Dendritic cell treated with granulocyte-macrophage colony-stimulating factor and Interleukin-4, amounts not matched to agents 40 ng/mL and 50 ng/mL, for 4 days (primary cell): ENCODE results near the gene TRMT1.

ENCODE experiments used
- H3K27ac Mint-ChIP-seq: one replicate; pipeline ENCODE4 v1.8.0; 2022; ENCODE audit warnings: mild to moderate bottlenecking, mixed read lengths
- H3K27me3 Mint-ChIP-seq: one replicate; pipeline ENCODE4 v1.8.0; 2022; ENCODE audit warnings: mild to moderate bottlenecking, mixed read lengths
- H3K36me3 Mint-ChIP-seq: one replicate; pipeline ENCODE4 v1.8.0; 2022; ENCODE audit warnings: low read depth, mixed read lengths
- H3K4me1 Mint-ChIP-seq: one replicate; pipeline ENCODE4 v1.8.0; 2022; ENCODE audit warnings: low read depth, mixed read lengths
- H3K4me3 Mint-ChIP-seq: one replicate; pipeline ENCODE4 v1.8.0; 2022; ENCODE audit warnings: mild to moderate bottlenecking, moderate library complexity, mixed read lengths
- H3K9me3 Mint-ChIP-seq: one replicate; pipeline ENCODE4 v1.8.0; 2022; ENCODE audit warnings: mixed read lengths
- intact Hi-C: fragments of 100-400 bp; cut with micrococcal nuclease; formaldehyde crosslinking; loops from one replicate; pipeline ENCODE4 v1.15.0; 2022

Gene TRMT1

DNA sequence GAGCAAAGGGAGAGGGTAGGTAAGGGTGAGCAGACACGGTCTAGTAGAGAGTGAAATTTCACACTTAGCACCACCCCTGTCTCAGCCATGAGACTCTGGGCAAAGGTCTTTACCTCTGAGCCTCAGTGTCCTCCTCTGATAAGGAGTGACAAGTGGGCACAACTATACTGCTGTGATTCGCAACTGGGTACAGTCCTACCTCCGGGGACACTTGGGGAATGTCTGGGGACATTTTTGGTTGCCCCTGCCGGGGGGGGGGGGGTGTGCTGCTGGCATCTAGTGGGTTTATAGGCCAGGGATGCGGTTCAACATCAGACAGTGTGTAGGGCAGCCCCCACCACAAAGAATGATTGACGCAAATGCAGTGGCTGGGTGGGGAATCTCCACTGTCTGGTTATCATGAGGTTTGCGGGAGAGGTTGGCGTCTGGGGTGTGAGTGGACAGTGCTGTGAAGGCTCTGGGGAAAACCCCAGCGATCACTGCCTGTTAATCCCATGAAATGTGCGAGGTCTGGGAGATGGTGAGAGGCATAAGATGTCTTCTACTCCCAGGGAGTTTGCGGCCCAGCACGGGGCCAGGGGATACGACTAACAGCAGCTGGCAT, 5.8 kb upstream of the TRMT1 start:
- intact Hi-C loops = no loop called here
- Mint-ChIP-seq H3K9me3 (no peaks in the 10 kb centered on the region), H3K27me3 (no peaks in the 10 kb centered on the region), H3K4me3 (no peak overlapping the region), H3K4me1 (peaks cover 57% of the 10 kb centered on the region), H3K27ac (no peak overlapping the region), H3K36me3 (peaks cover 71% of the 10 kb centered on the region)

- Mint-ChIP-seq H3K4me3 (no peak overlapping the region), H3K36me3 (peaks cover 70% of the 10 kb centered on the region), H3K27ac (no peak overlapping the region), H3K27me3 (no peaks in the 10 kb centered on the region), H3K9me3 (no peaks in the 10 kb centered on the region), H3K4me1 (peaks cover 62% of the 10 kb centered on the region)
- intact Hi-C loops = no loop called here
These were observed 5.2 kb upstream of the TRMT1 start for GRCh38 chr19:13121551-13122274.

DNA sequence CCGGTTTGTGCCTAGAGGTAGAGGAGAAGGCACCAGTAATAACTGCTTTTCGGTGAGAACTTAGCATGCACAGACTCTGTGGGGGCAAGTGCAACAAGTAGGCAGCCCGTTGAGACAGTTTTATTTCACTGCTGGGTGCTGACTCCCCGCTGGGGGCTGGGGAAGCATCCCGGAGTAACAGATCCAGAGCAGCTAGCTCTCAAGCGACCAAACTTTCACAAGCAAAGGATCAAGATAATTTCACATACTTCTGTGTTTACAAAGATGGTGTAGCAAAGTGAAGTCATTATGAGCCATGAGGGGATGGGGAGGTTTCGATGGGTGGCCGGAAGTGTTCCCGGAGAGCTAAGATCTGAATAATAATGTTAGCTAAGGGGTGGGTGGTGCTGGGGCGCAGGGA, 4.3 kb upstream of the TRMT1 start:
- Mint-ChIP-seq H3K27ac (peak overlapping the region; percentile 7), H3K27me3 (no peaks in the 10 kb centered on the region), H3K36me3 (peaks cover 68% of the 10 kb centered on the region), H3K4me1 (peaks cover 68% of the 10 kb centered on the region), H3K9me3 (no peaks in the 10 kb centered on the region), H3K4me3 (no peak overlapping the region)
- intact Hi-C loops = no loop called here

DNA sequence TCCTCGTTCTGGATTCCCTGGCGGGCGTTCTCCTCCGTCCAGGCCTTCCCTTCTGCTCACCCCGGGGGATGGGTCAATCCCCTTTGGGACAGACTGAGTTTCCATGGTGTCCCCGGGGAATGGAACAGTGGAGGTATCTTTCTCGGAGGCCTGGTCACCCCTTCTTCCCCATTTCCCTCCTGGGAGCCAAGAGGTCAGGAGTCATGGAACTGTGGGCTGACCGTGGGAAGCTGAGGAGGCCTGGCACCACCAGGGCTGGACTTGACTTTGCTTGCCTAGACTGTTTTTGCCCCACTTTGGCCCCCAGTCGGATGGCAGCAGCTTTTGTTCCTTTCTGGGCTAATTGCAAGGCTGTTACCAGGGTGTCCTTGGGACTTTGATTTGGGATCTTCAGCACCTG, 3.5 kb upstream of the TRMT1 start:
- Mint-ChIP-seq H3K27me3 (no peaks in the 10 kb centered on the region), H3K4me1 (peaks cover 76% of the 10 kb centered on the region), H3K9me3 (no peaks in the 10 kb centered on the region), H3K36me3 (peaks cover 60% of the 10 kb centered on the region), H3K27ac (peak overlapping the region; percentile 65), H3K4me3 (peak overlapping the region; percentile 76)
- intact Hi-C loops = no loop called here

GRCh38 chr19:13119627-13120026, 3.1 kb upstream of the TRMT1 start:
- intact Hi-C loops = no loop called here
- peak overlapping the region; percentile 76 for H3K4me3 Mint-ChIP-seq
- H3K36me3 Mint-ChIP-seq = peaks cover 56% of the 10 kb centered on the region
- no peaks in the 10 kb centered on the region for H3K27me3 Mint-ChIP-seq
- peaks cover 78% of the 10 kb centered on the region for H3K4me1 Mint-ChIP-seq
- H3K27ac Mint-ChIP-seq = peak overlapping the region; percentile 65
- H3K9me3 Mint-ChIP-seq = no peaks in the 10 kb centered on the region

DNA sequence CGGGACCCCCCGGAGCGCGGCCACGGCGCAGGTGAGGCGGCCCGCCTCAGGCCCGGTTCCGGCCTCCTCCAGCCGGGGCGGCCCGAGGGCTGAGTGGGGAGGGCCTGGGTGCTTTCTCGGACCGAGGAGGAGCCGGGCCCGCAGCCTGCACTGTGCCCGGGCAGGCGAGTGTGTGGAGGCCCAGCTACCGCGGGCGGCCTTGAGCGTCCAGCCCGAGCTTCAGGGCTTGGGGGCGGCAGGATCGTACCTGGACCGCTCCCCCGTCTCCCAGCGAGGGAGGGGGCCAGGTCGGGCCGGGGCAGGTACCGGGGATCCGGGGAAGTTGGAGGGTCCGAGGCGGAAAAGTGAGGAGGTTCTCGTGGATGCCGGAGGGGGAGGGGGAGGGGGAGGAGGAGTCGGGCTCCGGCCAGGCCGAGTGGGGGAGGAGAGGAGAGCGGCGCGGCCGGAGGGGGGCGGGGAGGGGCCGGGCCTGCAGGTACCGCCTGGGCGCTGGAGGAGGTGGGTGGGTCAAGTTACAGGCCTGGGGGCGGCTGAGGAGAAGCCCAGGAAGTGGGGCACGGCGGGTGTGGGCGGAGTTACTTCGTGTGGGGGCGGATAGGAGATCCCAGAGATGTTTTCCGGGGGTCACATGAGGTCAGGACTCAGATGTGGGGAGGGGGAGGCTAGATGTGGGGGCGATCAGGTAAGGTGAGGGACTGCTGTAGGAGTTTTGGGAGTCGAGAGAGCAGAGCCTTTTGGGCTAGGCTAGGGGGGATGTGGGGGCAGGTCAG, 2.1 kb upstream of the TRMT1 start:
- Mint-ChIP-seq H3K9me3 (no peaks in the 10 kb centered on the region), H3K4me1 (peaks cover 75% of the 10 kb centered on the region), H3K36me3 (peaks cover 60% of the 10 kb centered on the region), H3K27ac (peak overlapping the region; percentile 65), H3K4me3 (peak overlapping the region; percentile 76), H3K27me3 (no peaks in the 10 kb centered on the region)
- intact Hi-C loops = no loop called here

- Mint-ChIP-seq H3K27ac (peak within 1 kb of the TSS; percentile 83), H3K4me1 (peaks cover 68% of the 10 kb centered on the region), H3K9me3 (no peaks in the 10 kb centered on the region), H3K36me3 (peaks cover 60% of the 10 kb centered on the region), H3K27me3 (no peaks in the 10 kb centered on the region), H3K4me3 (peak within 1 kb of the TSS; percentile 89)
- intact Hi-C loops = loop anchor here (2.0 kb wide), 1 partner anchor 33 kb away; the partner anchor contains the start of genes IER2 and STX10
These were observed 1.4 kb upstream of the TRMT1 start, which contains the start of gene NACC1 for GRCh38 chr19:13117772-13118423. Gene NACC1 (plus strand): TSS chr19:13118264. CDS start chr19:13135208, 16,944 bp downstream.

DNA sequence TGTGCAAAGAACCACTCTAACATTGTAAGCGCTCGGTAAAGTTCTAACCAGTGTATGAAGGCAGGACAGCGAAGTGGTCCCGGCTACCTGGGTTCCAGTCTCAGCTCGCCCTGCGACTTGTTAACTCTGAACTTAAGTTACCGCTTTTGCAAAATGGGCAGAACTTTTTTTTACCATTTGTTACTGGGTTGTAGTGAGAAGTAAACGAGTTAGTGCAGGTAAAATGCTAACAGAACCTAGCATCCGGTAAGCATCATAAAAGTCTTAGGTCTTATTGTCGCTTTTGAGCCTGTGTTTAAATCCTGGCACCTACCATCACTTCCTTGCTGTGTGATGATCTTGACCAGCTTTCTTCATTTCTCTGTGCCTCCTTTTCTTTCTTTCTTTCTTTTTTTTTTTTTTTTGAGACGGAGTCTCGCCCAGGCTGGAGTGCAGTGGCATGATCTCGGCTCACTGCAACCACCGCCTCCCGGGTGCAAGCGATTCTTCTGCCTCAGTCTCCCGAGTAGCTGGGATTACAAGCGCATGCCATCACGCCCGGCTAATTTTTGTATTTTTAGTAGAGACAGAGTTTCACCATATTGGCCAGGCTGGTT, 734 bp upstream of the TRMT1 start:
- peaks cover 62% of the 10 kb centered on the region for H3K4me1 Mint-ChIP-seq

DNA sequence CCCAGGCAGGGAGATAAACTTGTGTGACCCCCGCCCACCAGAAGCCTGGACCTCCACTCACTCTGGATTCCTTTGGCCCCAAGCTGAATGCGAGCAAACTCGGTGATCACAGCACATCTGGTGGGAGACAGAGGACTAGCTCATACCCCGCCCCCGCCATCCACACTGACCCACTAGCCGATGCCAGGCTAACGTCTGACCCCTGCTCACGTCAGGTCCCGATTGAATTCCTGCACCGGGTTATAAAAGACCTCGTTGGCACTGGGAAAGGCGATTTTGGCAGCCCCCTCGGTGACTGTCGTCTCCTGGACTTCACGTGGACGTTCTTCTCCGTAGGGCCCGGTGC, 631 bp downstream of the TRMT1 start:
- H3K9me3 Mint-ChIP-seq = no peaks in the 10 kb centered on the region
- intact Hi-C loops = loop anchor here (1.0 to 2.0 kb wide), 2 partner anchors 12 to 35 kb away; partner anchors contain the start of genes IER2 and STX10
- H3K27ac Mint-ChIP-seq = peak overlapping the region; percentile 83
- H3K36me3 Mint-ChIP-seq = peaks cover 55% of the 10 kb centered on the region
- peak overlapping the region; percentile 89 for H3K4me3 Mint-ChIP-seq
- H3K4me1 Mint-ChIP-seq = peaks cover 48% of the 10 kb centered on the region
- H3K27me3 Mint-ChIP-seq = no peaks in the 10 kb centered on the region

More for the DNA sequence above, 734 bp upstream of the TRMT1 start:
- Mint-ChIP-seq H3K9me3 (no peaks in the 10 kb centered on the region), H3K27me3 (no peaks in the 10 kb centered on the region), H3K27ac (peak overlapping the region; percentile 83), H3K4me3 (peak overlapping the region; percentile 89), H3K36me3 (peaks cover 60% of the 10 kb centered on the region)
- intact Hi-C loops = loop anchor here (2.0 kb wide), 1 partner anchor 34 kb away; the partner anchor contains the start of genes IER2 and STX10

- Mint-ChIP-seq H3K4me1 (peaks cover 23% of the 10 kb centered on the region), H3K9me3 (no peaks in the 10 kb centered on the region), H3K27me3 (no peaks in the 10 kb centered on the region), H3K27ac (no peak overlapping the region), H3K4me3 (no peak overlapping the region), H3K36me3 (peaks cover 66% of the 10 kb centered on the region)
- intact Hi-C loops = no loop called here
These were observed 4.0 kb downstream of the TRMT1 start for GRCh38 chr19:13112555-13112954.

- Mint-ChIP-seq H3K27ac (no peak overlapping the region), H3K36me3 (peaks cover 64% of the 10 kb centered on the region), H3K4me1 (peaks cover 12% of the 10 kb centered on the region), H3K4me3 (no peak overlapping the region), H3K27me3 (no peaks in the 10 kb centered on the region), H3K9me3 (no peaks in the 10 kb centered on the region)
- intact Hi-C loops = no loop called here
These were observed 6.4 kb downstream of the TRMT1 start for GRCh38 chr19:13110099-13110610.

- no peaks in the 10 kb centered on the region for H3K27me3 Mint-ChIP-seq
- peaks cover 15% of the 10 kb centered on the region for H3K4me1 Mint-ChIP-seq
- no peak overlapping the region for H3K27ac Mint-ChIP-seq
- no peaks in the 10 kb centered on the region for H3K9me3 Mint-ChIP-seq
- H3K4me3 Mint-ChIP-seq = no peak overlapping the region
- intact Hi-C loops = no loop called here
- H3K36me3 Mint-ChIP-seq = peaks cover 69% of the 10 kb centered on the region
These were observed 7.0 kb downstream of the TRMT1 start for GRCh38 chr19:13109361-13110098.
